Right ventricle myocardium inferior (tissue), 1 donor: ENCODE results near the gene GPR132. TPM values are rescaled to one million over a fixed set of nuclear protein-coding genes. Genes with fewer than 3 reads are reported as not detected.
"Not testable (repeated sequence)": the region's sequence is repeated elsewhere in the genome, so short reads cannot be mapped to it uniquely, and the experiment has no call there.

Source experiments
- ATAC-seq: fragments of 200-7000 bp; cut with Tn5 transposase; one replicate; pipeline ENCODE4 v1.9.1; 2020; ENCODE audit warnings: mild to moderate bottlenecking, moderate library complexity
- DNase-seq: peaks from one replicate; pipeline ENCODE4 v3.0.0; 2021; ENCODE audit errors: missing footprints
- intact Hi-C: fragments of 100-400 bp; cut with DNase I; formaldehyde crosslinking; loops from one replicate; pipeline ENCODE4 v1.11.0; 2022
- total RNA-seq: library from RNA; stranded (reverse); fragmentation: NEBNext Ultra II Directional; extraction: Animal tissue kit (Norgen Biotek cat#: 25700); gene quantifications from one replicate; pipeline ENCODE4 v1.2.1, GENCODE V29; 2021
- donor health status: DM: no; HTN: yes; CAD: no; lungs with severe emphysema.

The GPR132 gene
- total RNA-seq, 1 donor from 2014 or later: 0.89 TPM

DNA sequence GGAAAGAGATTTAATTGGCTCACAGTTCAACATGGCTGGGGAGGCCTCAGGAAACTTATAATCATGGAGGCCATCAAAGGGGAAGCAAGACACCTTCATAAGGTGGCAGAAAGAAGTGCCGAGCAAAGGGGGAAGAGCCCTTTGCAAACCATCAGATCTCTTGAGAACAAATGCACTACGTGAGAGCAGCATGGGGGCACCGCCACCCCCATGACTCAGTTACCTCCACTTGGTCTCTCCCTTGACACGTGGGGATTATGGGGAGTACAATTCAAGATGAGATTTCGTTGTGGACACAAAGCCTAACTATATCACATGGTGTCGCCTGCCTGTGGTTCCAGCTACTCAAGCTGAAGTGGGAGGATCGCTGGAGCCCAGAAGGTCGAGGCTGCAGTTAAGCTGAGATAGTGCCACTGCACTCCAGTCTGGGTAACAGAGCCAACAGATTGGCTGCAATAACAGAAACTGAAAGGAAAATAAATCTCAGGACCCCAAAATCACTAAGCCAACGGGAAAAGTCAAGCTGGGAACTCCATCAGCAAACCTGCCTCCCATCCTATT lies 34.3 kb downstream of the GPR132 start:
- ATAC-seq (peak; percentile 52), DNase-seq (no peak)
- intact Hi-C loops: no loop called here

GRCh38 chr14:105030194-105030593 lies 35.0 kb downstream of the GPR132 start:
- no peak for ATAC-seq
- DNase-seq: no peak
- intact Hi-C loops: no loop called here

DNA sequence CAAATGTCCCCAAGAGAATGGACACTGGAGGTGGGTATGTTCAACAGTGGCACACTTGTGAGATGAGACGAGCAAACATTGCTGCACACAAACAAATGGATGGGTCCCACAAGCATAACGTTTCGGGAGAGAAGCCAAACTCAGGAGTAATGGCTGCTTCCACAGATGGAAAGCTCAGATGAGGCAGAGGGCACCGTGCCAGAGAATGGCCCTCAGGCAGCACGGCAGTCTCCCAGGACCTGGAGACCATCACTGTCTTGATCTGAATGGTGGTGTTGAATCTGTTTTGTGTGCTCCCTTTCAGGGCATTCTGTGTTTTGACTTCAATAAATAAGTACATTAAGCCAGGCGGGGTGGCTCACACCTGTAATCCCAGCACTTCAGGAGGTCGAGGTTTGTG lies 35.8 kb downstream of the GPR132 start:
- ATAC-seq: no peak
- intact Hi-C loops: no loop called here
- no peak for DNase-seq

DNA sequence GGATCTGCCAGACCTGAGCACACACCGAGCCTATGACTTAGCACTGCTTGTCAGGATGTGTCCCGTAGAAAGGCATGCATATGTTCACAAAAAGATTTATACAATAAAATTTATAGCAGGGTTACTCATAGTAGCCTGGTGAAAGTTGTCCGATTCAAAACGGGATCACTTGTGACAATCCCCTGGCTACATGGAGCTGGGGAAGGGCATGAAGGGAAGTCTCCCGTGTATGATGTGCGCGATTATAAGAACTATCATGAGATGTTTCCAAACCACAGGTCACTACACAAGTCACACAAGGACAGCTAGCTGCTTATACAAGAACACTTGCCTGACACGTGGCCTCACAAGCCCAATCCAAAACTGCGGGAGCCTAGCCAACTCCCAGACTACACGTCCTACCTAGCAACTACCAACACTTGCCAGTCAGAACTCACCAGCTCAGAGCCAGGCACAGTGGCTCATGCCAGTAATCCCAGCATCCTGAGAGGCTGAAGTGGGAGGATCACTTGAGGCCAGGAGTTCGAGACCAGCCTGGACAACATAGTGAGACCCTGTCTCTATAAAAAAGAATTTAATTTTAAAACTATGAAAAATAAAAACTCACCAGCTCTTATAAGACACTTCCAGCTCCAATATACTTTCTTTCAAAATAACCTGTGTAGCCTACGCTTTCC lies 36.8 kb downstream of the GPR132 start:
- intact Hi-C loops: no loop called here
- no peak for DNase-seq
- ATAC-seq: no peak

DNA sequence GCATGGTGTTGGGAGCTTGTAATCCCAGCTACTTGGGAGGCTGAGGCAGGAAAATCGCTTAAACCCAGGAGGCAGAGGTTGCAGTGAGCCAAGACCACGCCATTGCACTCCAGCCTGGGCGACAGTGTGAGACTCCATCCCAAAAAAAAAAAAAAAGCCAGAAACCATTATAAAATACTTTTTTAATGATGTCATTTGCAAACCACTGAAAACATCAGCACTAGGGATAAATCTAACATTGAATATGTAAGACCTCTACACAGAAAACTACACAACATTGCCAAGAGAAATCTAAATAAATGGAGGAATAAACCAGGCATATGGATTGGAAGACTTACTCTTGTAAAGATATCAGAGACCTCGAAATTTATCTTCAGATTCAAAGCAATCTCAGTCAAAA lies 37.5 kb downstream of the GPR132 start:
- DNase-seq, ATAC-seq, intact Hi-C loops: not testable (repeated sequence)

DNA sequence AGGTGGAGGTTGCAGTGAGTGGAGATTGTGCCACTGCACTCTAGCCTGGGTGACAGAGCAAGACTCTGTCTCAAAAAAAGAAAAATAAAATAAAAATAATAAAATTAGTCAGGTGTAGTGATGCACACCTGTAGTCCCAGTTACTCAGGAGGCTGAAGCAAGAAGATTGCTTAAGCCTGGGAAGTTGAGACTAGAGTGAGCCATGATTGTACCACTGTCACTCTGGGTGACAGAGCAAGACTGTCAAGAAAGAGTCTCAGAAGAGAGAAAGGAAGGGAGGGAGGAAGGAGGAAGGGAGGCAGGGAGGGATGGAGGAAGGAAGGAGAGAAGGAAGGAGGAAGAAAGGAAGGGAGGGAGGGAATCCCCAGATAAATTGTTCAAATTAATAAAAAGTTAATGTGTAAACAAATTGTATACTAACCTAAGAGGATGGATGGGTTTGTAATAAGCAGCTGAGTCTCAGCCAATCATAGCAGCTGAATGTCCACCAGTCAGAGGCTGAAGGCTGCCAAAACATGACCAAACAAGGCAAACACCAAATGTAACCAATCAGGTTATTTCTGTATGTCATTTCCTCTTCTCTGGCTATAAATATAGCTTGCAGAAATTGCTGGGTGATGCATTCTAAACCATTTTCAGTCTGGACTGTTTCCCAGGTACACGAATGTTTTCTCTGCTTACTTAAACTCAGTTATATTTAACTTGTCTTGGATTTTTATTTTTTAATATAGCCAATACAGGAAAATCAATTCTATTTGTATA lies 38.2 kb downstream of the GPR132 start:
- ATAC-seq (no peak), DNase-seq (no peak)
- intact Hi-C loops: no loop called here

DNA sequence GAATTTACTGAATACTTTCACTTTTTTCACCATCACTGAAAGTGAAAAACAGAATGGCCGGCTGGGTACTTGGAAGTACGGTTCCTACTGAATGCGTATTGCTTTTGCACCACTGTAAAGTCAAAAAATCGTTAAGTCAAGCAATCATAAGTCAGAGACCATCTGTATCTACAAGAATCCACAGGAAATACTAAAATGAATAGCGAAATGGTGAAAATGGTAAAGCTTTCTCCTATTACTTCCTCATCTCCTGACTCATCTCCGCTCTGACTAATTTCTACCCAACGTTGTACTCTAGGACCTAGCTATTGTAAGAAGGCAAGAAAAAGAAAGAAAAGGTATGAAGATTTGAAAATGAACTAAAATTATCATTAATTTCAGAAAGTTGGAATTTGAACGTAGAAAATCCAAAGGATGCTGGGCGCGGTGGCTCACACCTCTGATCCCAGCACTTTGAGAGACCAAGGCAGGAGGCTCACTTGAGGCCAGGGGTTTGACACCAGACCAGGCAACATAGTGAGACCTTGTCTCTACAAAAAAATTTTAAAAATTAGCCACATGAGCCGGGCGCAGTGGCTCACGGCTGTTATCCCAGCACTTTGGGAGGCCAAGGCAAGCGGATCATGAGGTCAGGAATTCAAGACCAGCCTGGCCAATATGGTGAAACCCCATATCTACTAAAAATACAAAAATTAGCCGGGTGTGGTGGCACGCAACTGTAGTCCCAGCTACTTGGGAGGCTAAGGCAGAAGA lies 39.0 kb downstream of the GPR132 start:
- no peak for DNase-seq
- intact Hi-C loops: no loop called here
- no peak for ATAC-seq

DNA sequence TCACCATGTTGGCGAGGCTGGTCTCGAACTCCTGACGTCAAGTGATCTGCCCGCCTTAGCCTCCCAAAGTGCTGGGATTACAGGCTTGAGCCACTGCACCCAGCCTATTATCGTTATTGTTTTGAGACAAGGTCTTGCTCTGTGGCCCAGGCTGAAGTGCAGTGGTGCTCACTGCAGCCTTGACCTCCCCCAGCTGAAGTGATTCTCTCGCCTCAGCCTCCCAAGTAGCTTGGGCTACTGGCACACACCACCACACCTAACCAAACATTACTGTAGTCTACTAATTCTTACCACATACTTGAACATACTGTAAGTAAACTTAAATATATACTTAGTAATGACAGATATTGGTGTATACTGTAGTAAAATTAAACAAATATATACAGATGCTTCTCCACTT lies 39.8 kb downstream of the GPR132 start:
- no peak for ATAC-seq

DNA sequence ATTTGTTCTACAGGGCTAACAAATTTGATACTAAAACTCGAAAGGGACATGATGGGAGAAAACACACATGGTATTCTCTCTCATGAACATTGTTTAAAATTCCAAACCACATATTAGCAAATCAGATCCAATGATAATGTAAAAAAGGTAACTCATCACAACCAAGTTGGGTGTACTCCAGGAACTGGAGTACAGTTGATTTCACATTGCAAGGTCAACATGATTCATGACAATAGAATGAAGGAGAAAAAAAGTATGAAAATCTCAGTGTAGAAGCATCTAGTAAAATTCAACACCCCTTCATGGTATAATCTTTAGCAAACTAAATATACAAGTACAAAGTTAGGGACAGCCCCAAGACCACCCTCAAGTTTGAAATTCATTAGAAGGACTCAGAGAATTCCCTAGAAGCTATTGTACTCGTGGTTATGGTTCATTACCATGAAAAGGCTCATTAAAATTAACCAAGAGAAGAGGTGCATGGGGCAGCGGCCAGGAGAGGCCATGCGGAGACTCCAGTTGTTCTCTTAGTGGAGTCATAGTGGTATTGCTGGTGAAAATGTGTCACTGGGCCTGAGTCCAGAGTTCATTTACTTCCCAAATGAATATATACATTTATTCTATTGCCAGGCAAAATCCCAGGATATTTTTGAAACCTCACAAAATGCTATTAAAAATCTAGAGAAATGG lies 41.3 kb downstream of the GPR132 start:
- ATAC-seq (no peak), DNase-seq (no peak)
- intact Hi-C loops: no loop called here

More for the DNA sequence above, 39.8 kb downstream of the GPR132 start:
- DNase-seq: no peak
- intact Hi-C loops: no loop called here

GRCh38 chr14:105023144-105023543 lies 42.1 kb downstream of the GPR132 start:
- no peak for DNase-seq
- ATAC-seq: no peak
- intact Hi-C loops: no loop called here

DNA sequence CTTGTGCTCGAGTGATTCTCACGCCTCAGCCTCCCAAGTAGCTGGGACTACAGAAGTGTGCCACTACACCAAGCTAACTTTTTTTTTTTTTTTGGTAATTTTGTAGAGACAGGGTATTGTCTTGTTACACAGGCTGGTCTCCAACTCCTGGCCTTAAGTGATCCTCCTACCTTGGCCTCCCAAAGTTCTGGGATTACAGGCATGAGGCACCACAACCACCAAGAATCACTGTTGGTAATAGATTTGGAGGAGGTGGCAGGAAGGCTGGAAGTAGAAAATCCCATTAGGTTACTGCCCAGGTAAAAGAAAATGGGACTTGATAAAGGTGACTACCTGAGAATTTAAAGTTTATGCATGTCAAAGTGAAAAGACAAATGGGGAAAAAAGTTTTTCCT lies 43.0 kb downstream of the GPR132 start:
- ATAC-seq (no peak), DNase-seq (no peak)
- intact Hi-C loops: no loop called here

GRCh38 chr14:105021656-105022275 lies 43.5 kb downstream of the GPR132 start:
- ATAC-seq (no peak), DNase-seq (peak; percentile 76)
- intact Hi-C loops: loop anchor here (1.0 to 2.0 kb wide), 3 partner anchors 35 to 69 kb away; partner anchors contain the start of gene AHNAK2

DNA sequence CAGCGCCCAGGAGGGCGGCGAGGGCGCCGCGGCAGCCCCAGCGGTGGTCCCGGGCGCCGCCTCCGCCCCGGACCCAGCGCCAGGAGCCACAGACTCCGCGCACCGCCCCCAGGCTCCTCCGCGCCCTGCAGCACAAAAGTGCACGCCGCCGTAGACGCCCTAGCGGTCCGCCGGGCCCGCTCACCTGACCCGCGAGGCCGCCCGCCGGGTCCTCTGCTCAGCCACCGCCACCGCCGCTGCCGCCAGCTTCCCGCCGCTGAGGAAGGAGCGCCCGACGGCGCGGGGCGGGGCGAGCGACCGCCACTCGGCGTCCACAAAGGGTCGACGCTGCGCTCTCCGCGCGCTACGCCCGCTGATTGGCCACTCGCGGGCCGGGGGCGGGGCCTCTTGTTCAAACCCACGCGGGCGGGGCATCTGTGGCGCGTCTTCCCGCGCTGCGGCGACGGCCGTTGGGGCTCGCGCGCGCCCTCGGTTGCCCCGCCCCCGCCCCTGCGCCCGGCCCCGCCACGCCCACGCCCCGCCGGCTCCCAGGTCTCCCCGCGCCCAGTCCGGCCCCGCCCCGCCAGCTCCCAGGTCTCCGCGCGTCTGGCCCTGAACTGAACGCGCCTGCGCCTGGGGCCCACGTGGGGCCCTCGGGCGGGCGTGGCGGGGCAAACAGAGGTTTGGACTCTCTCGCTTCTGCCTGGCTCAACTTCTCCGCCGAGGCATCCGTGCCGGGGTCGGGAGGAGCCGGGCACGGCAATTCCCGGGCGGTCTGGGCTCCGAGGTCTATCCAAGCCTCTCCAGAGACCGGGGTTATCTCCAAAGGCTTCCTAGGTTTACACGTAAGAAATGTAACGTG lies 44.2 kb downstream of the GPR132 start, which contains the start of gene CDCA4:
TSS of gene CDCA4 (minus strand) at position 269 of the 841 bp plus-strand sequence. CDS start 9,154 bp downstream, outside the sequence.
- peak; percentile 99 for ATAC-seq

GRCh38 chr14:105019861-105020814 lies 45.1 kb downstream of the GPR132 start:
- no peak for DNase-seq
- no peak for ATAC-seq
- intact Hi-C loops: loop anchor here (2.0 kb wide), 2 partner anchors 41 to 71 kb away; partner anchors contain the start of gene AHNAK2

More for the DNA sequence above, 44.2 kb downstream of the GPR132 start, which contains the start of gene CDCA4:
- peak; percentile 99 for DNase-seq
- intact Hi-C loops: loop anchor here (1.0 to 2.0 kb wide), 3 partner anchors 35 to 70 kb away; partner anchors contain the start of gene AHNAK2

DNA sequence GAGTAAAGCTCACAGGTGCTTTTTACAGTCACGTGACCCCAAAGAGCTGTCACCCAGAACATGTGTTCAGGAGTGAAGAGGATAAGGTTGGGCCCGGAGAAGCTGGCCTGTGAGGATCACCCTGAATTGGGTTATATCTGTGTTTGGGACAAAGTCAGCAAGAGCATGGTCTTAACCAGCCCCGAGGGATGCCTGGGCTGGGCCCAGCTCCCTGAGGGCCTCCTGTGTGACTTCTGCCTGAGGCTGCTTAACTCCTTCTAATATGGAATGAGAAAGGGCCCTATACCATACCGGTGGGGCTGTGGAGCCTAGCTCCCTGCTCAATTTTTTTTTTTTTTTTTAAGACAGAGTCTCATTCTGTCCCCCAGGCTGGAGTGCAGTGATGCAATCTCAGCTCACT lies 46.8 kb downstream of the GPR132 start:
- DNase-seq (no peak), ATAC-seq (no peak)
- intact Hi-C loops: no loop called here

DNA sequence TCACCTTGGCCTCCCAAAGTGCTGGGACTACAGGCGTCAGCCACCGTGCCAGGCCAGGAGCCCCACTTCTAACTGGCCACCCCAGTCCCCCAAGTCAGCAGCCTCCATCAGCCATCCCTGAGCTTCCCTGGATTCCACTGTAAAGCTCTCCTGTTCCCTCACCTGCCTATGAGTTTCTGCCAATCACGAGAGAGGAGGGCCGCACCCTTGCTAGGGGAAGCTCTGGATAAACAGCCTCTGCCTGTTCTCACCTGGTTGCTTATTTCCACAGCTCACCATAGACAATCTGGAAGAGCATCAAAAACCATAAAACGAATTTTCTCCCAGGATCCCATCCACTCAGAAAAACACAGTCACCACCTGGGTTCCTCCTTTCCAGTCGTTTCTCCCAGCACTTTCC lies 49.3 kb downstream of the GPR132 start:
- intact Hi-C loops: no loop called here
- ATAC-seq (no peak), DNase-seq (no peak)
